Measurements from ENCODE around the gene DYRK1A.

DYRK1A gene

GRCh38 chr21:37450445-37450941 lies 83.9 kb downstream of the DYRK1A start:
- DNase-seq (ENCODE audit: low spot score) = no peak

- no peak for DNase-seq (ENCODE audit: low spot score)
These were observed 84.9 kb downstream of the DYRK1A start for GRCh38 chr21:37451446-37451845.

- DNase-seq (ENCODE audit: low spot score) = no peak
These were observed 85.7 kb downstream of the DYRK1A start for GRCh38 chr21:37452227-37452626.

- no peak for DNase-seq (ENCODE audit: low spot score)
These were observed 86.8 kb downstream of the DYRK1A start for GRCh38 chr21:37453350-37453749.

- DNase-seq (ENCODE audit: low spot score) = no peak
These were observed 88.4 kb downstream of the DYRK1A start for GRCh38 chr21:37454869-37455503.

GRCh38 chr21:37455504-37455911 lies 88.9 kb downstream of the DYRK1A start:
- DNase-seq (ENCODE audit: low spot score) = no peak

GRCh38 chr21:37458669-37459276 lies 92.2 kb downstream of the DYRK1A start:
- DNase-seq (ENCODE audit: low spot score) = no peak

GRCh38 chr21:37459575-37459974 lies 93.0 kb downstream of the DYRK1A start:
- DNase-seq (ENCODE audit: low spot score) = no peak

GRCh38 chr21:37460196-37460595 lies 93.6 kb downstream of the DYRK1A start:
- no peak for DNase-seq (ENCODE audit: low spot score)

- DNase-seq (ENCODE audit: low spot score) = peak; percentile 33
These were observed 94.9 kb downstream of the DYRK1A start for GRCh38 chr21:37461479-37461878.

GRCh38 chr21:37462087-37462861 lies 95.7 kb downstream of the DYRK1A start:
- DNase-seq (ENCODE audit: low spot score) = no peak

GRCh38 chr21:37463083-37463801 lies 96.7 kb downstream of the DYRK1A start:
- peak; percentile 16 for DNase-seq (ENCODE audit: low spot score)

- no peak for DNase-seq (ENCODE audit: low spot score)
These were observed 100.5 kb downstream of the DYRK1A start for GRCh38 chr21:37467082-37467481.

- DNase-seq (ENCODE audit: low spot score) = no peak
These were observed 102.3 kb downstream of the DYRK1A start for GRCh38 chr21:37468909-37469308.

GRCh38 chr21:37469441-37469840 lies 102.9 kb downstream of the DYRK1A start:
- no peak for DNase-seq (ENCODE audit: low spot score)

GRCh38 chr21:37472581-37472980 lies 106.0 kb downstream of the DYRK1A start:
- no peak for DNase-seq (ENCODE audit: low spot score)

- DNase-seq (ENCODE audit: low spot score) = no peak
These were observed 106.9 kb downstream of the DYRK1A start for GRCh38 chr21:37473491-37473890.

- no peak for DNase-seq (ENCODE audit: low spot score)
These were observed 107.8 kb downstream of the DYRK1A start for GRCh38 chr21:37474342-37474741.

GRCh38 chr21:37475186-37475868 lies 108.8 kb downstream of the DYRK1A start:
- no peak for DNase-seq (ENCODE audit: low spot score)

GRCh38 chr21:37478794-37479193 lies 112.2 kb downstream of the DYRK1A start:
- no peak for DNase-seq (ENCODE audit: low spot score)

- no peak for DNase-seq (ENCODE audit: low spot score)
These were observed 117.2 kb downstream of the DYRK1A start for GRCh38 chr21:37483776-37484175.

Data from CD4-positive, alpha-beta T cell treated with Interleukin-6 at 100 ng/mL for 8 hours (primary cell).